ENCODE results near the gene SGIP1. TPM values are rescaled to one million over a fixed set of nuclear protein-coding genes. Genes with fewer than 3 reads are reported as not detected.
A peak's percentile ranks its signal among the peaks of the same experiment; 100 is the strongest.

The SGIP1 gene
- total and polyA plus RNA-seq, 2 experiments from 2014 or later = 3.3 to 8.8 TPM

- Histone ChIP-seq H3K27ac (no peak overlapping the region), H3K9me3 (ENCODE audit: low read depth) (no peaks in the 10 kb centered on the region), H3K4me3 (no peak overlapping the region), H3K4me1 (ENCODE audit: low read depth) (peaks cover 8% of the 10 kb centered on the region), H3K36me3 (no peaks in the 10 kb centered on the region), H3K27me3 (no peaks in the 10 kb centered on the region)
- DNase-seq (ENCODE audit: low read depth in 1 of 2, low spot score in 1 of 2) = no peak
- TF ChIP-seq CTCF (IDR thresholded peaks at IDR 0.05; ENCODE audit: low read depth, low read length) = no peak
These were observed 171.2 kb downstream of the SGIP1 start for GRCh38 chr1:66705110-66705509.

GRCh38 chr1:66711420-66711819 is 177.5 kb downstream of the SGIP1 start:
- TF ChIP-seq CTCF (IDR thresholded peaks at IDR 0.05; ENCODE audit: low read depth, low read length) = peak; percentile 32
- no peaks in the 10 kb centered on the region for H3K4me1 ChIP-seq (ENCODE audit: low read depth)
- H3K4me3 ChIP-seq = no peak overlapping the region
- H3K36me3 ChIP-seq = no peaks in the 10 kb centered on the region
- no peak overlapping the region for H3K27ac ChIP-seq
- H3K9me3 ChIP-seq (ENCODE audit: low read depth) = no peaks in the 10 kb centered on the region
- no peaks in the 10 kb centered on the region for H3K27me3 ChIP-seq
- peak in 1 of 2 donors; percentile 30 for DNase-seq (ENCODE audit: low read depth in 1 of 2, low spot score in 1 of 2)

GRCh38 chr1:66712839-66713238 is 178.9 kb downstream of the SGIP1 start:
- Histone ChIP-seq H3K36me3 (no peaks in the 10 kb centered on the region), H3K27ac (no peak overlapping the region), H3K4me1 (ENCODE audit: low read depth) (no peaks in the 10 kb centered on the region), H3K27me3 (no peaks in the 10 kb centered on the region), H3K9me3 (ENCODE audit: low read depth) (no peaks in the 10 kb centered on the region), H3K4me3 (no peak overlapping the region)
- DNase-seq (ENCODE audit: low read depth in 1 of 2, low spot score in 1 of 2) = no peak
- no peak for TF ChIP-seq CTCF (IDR thresholded peaks at IDR 0.05; ENCODE audit: low read depth, low read length)

- TF ChIP-seq CTCF (IDR thresholded peaks at IDR 0.05; ENCODE audit: low read depth, low read length) = no peak
- Histone ChIP-seq H3K9me3 (ENCODE audit: low read depth) (no peaks in the 10 kb centered on the region), H3K4me3 (no peak overlapping the region), H3K27me3 (no peaks in the 10 kb centered on the region), H3K36me3 (no peaks in the 10 kb centered on the region), H3K27ac (no peak overlapping the region), H3K4me1 (ENCODE audit: low read depth) (peaks cover 10% of the 10 kb centered on the region)
- DNase-seq (ENCODE audit: low read depth in 1 of 2, low spot score in 1 of 2) = no peak
These were observed 190.0 kb downstream of the SGIP1 start for GRCh38 chr1:66723985-66724384.

GRCh38 chr1:66725885-66726665 is 192.1 kb downstream of the SGIP1 start:
- TF ChIP-seq CTCF (IDR thresholded peaks at IDR 0.05; ENCODE audit: low read depth, low read length) = peak; percentile 98
- Histone ChIP-seq H3K9me3 (ENCODE audit: low read depth) (no peaks in the 10 kb centered on the region), H3K4me3 (no peak overlapping the region), H3K27ac (no peak overlapping the region), H3K27me3 (no peaks in the 10 kb centered on the region), H3K4me1 (ENCODE audit: low read depth) (peaks cover 10% of the 10 kb centered on the region), H3K36me3 (no peaks in the 10 kb centered on the region)
- DNase-seq (ENCODE audit: low read depth in 1 of 2, low spot score in 1 of 2) = peak; percentile 85
